K562 (cell line): ENCODE data around the gene PPFIA3. TPM values are rescaled to one million over a fixed set of nuclear protein-coding genes. Genes with fewer than 3 reads are reported as not detected.
A peak's percentile ranks its signal among the peaks of the same experiment; 100 is the strongest.

Source experiments
- BRF1 ChIP-seq: IDR thresholded peaks from 3 replicates; pipeline ENCODE4 v1.6.1; 2011; ENCODE audit warnings: borderline replicate concordance, mild to moderate bottlenecking; ENCODE audit not compliant: insufficient read length; ENCODE audit errors: extremely low read depth
- ESRRB ChIP-seq: fragments of 250-450 bp; sonication (Bioruptor Pico); IDR thresholded peaks from 2 replicates; pipeline ENCODE4 v1.5.0; 2020; ENCODE audit warnings: mild to moderate bottlenecking, moderate library complexity, borderline replicate concordance
- HCFC1 ChIP-seq: IDR thresholded peaks from 2 replicates; pipeline ENCODE4 v1.6.1; 2012; ENCODE audit warnings: low read depth, low read length, improper control_type of control experiment
- MLX ChIP-seq, 2 experiments: fragments of 450-650 bp in 1 of 2; sonication (generic) in 1 of 2; formaldehyde crosslinking; conservative IDR thresholded peaks; 2 replicates each; pipeline versions ENCODE4 v1.4.0 to v1.8.1; 2020 to 2022; ENCODE audit warnings: mild to moderate bottlenecking in 1 of 2, missing genetic modification reagents in 1 of 2
- NELFE ChIP-seq: IDR thresholded peaks from 2 replicates; pipeline ENCODE4 v1.6.1; 2011; ENCODE audit warnings: mild to moderate bottlenecking; ENCODE audit not compliant: insufficient read depth, insufficient read length
- POU5F1 ChIP-seq: fragments of 150-350 bp; IDR thresholded peaks from 2 replicates; pipeline ENCODE4 v1.6.1; 2014; ENCODE audit warnings: borderline replicate concordance, low read length, low read depth, mild to moderate bottlenecking; ENCODE audit not compliant: partially characterized antibody
- TGIF2 ChIP-seq: sonication (generic); formaldehyde crosslinking; IDR thresholded peaks from 2 replicates; pipeline ENCODE4 v1.8.1; 2022; ENCODE audit warnings: mild to moderate bottlenecking, missing genetic modification reagents, moderate library complexity
- ZKSCAN3 ChIP-seq: fragments of 250-450 bp; sonication (Bioruptor Pico); IDR thresholded peaks from 2 replicates; pipeline ENCODE4 v1.4.0; 2020
- ZNF23 ChIP-seq: fragments of 250-450 bp; sonication (Bioruptor Pico); IDR thresholded peaks from 2 replicates; pipeline ENCODE4 v1.4.0; 2020; ENCODE audit warnings: mild to moderate bottlenecking
- ZNF253 ChIP-seq: fragments of 250-450 bp; sonication (Bioruptor Pico); conservative IDR thresholded peaks from 2 replicates; pipeline ENCODE4 v1.6.1; 2021; ENCODE audit warnings: mild to moderate bottlenecking
- ZNF263 ChIP-seq: sonication (generic); formaldehyde crosslinking; IDR thresholded peaks from 2 replicates; pipeline ENCODE4 v1.8.0; 2022; ENCODE audit warnings: mild to moderate bottlenecking, missing genetic modification reagents, borderline replicate concordance
- ZNF609 ChIP-seq: sonication (generic); formaldehyde crosslinking; IDR thresholded peaks from 2 replicates; pipeline ENCODE4 v1.8.1; 2023; ENCODE audit warnings: missing genetic modification reagents, mild to moderate bottlenecking, borderline replicate concordance
- polyA plus RNA-seq, 8 experiments: library from polyadenylated mRNA; depleted of rRNA in 4 of 8; stranded (reverse) in 5 of 8; unstranded in 3 of 8; fragments of >200 nt; fragmentation: Nextera tagmentation in 2 of 8; fragmentation: Illumina TruSeq in 1 of 8; extraction: Ambion mirVana in 2 of 8; extraction: Trizol in 1 of 8; gene quantifications; 2 replicates each; pipeline versions ENCODE4 v1.2.1 to v1.2.3, GENCODE V29; 2011 to 2014; ENCODE audit warnings: inconsistent platforms in 1 of 8, missing spikeins in 1 of 8
- total RNA-seq, 7 experiments: library from RNA; depleted of rRNA in 6 of 7; stranded (reverse); fragments of >200 nt in 6 of 7; fragmentation: Illumina TruSeq in 2 of 7; extraction: Trizol in 2 of 7; gene quantifications; 2 replicates each; pipeline versions ENCODE4 v1.2.1 to v1.2.3, GENCODE V29; 2011 to 2021; ENCODE audit warnings: low replicate concordance in 1 of 7
- TF ChIP-seq, protein P1 (sequence below): fragments of 450-650 bp; IDR thresholded peaks from 2 replicates; pipeline ENCODE4 v1.6.1; 2018; ENCODE audit not compliant: partially characterized antibody
- TF ChIP-seq, protein P2 (sequence below): sonication (generic); formaldehyde crosslinking; IDR thresholded peaks from 2 replicates; pipeline ENCODE4 v1.9.0; 2022; ENCODE audit warnings: mild to moderate bottlenecking, missing genetic modification reagents
- TF ChIP-seq, protein P3 (sequence below): sonication (generic); formaldehyde crosslinking; IDR thresholded peaks from 2 replicates; pipeline ENCODE4 v1.8.1; 2022; ENCODE audit warnings: missing genetic modification reagents

The PPFIA3 gene
- total and polyA plus RNA-seq, 9 of the 15 experiments (the other 6 are each of a cell fraction or from before 2014, with no cell fraction given): 0.10 to 53.0 (median 17.6) TPM

DNA sequence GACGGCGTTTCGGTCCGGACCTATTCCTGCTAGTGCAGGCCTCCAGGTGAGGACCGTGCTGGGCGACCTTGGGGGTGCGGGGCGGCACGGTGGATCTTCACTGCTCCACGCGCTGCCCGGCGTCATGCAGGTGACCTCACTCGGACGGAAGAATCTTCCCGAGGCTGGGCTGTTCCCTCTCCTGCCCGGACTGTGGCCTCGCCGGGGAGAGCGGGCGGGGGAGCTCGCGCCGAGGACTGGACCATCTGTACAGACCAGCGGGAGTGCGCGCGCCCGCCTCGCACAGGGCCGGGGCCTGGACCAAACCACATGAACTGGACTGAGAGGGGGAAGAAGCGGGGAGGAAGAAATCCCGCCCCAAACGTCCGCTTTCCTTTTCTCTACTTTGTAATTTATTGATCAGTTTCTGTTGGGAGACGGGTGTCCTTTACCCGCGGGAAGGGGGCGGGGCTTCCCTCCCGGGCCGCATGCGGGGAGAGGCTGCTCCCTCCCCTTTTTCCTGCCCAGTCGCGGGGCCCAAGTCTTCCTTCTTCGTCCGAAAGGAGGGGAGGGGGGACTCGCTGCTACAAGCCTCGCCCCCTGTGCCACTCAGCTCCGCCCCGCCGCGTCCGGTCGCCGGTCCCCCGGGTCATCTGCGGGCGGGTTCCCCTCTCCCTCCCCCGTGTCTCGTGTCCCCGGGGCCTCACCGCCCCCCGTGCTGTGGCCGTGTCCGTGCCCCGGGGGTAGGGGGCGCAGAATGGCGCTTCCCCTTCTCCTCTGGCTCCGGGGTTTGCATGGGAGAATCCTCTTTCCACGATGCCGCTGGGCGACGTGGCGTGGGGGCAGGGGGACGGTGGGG lies 31.0 kb downstream of the PPFIA3 start (continued):
- TF ChIP-seq, protein P1, sequence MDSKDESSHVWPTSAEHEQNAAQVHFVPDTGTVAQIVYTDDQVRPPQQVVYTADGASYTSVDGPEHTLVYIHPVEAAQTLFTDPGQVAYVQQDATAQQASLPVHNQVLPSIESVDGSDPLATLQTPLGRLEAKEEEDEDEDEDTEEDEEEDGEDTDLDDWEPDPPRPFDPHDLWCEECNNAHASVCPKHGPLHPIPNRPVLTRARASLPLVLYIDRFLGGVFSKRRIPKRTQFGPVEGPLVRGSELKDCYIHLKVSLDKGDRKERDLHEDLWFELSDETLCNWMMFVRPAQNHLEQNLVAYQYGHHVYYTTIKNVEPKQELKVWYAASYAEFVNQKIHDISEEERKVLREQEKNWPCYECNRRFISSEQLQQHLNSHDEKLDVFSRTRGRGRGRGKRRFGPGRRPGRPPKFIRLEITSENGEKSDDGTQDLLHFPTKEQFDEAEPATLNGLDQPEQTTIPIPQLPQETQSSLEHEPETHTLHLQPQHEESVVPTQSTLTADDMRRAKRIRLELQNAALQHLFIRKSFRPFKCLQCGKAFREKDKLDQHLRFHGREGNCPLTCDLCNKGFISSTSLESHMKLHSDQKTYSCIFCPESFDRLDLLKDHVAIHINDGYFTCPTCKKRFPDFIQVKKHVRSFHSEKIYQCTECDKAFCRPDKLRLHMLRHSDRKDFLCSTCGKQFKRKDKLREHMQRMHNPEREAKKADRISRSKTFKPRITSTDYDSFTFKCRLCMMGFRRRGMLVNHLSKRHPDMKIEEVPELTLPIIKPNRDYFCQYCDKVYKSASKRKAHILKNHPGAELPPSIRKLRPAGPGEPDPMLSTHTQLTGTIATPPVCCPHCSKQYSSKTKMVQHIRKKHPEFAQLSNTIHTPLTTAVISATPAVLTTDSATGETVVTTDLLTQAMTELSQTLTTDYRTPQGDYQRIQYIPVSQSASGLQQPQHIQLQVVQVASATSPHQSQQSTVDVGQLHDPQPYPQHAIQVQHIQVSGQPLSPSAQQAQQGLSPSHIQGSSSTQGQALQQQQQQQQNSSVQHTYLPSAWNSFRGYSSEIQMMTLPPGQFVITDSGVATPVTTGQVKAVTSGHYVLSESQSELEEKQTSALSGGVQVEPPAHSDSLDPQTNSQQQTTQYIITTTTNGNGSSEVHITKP: peak; percentile 99
- TF ChIP-seq ZKSCAN3 (CRISPR knock-in tag) (no peak), ZNF609 (CRISPR knock-in tag) (0 out of 2 replicates have a peak, but pooled peaks have one; percentile 86), NELFE (no peak), ZNF23 (CRISPR knock-in tag) (no peak), ESRRB (CRISPR knock-in tag) (0 out of 2 replicates have a peak, but pooled peaks have one; percentile 58), ZNF263 (CRISPR knock-in tag) (peak; percentile 66), POU5F1 (no peak), HCFC1 (peak; percentile 12; the same call in 1 of the 2 replicates), BRF1 (no peak), TGIF2 (CRISPR knock-in tag) (no peak), MLX (CRISPR knock-in tag; conservative IDR thresholded peaks at IDR 0.05) (no peak), ZNF253 (CRISPR knock-in tag) (no peak)
- TF ChIP-seq, protein P2, sequence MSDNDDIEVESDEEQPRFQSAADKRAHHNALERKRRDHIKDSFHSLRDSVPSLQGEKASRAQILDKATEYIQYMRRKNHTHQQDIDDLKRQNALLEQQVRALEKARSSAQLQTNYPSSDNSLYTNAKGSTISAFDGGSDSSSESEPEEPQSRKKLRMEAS (CRISPR knock-in tag): peak; percentile 54
- TF ChIP-seq, protein P3, sequence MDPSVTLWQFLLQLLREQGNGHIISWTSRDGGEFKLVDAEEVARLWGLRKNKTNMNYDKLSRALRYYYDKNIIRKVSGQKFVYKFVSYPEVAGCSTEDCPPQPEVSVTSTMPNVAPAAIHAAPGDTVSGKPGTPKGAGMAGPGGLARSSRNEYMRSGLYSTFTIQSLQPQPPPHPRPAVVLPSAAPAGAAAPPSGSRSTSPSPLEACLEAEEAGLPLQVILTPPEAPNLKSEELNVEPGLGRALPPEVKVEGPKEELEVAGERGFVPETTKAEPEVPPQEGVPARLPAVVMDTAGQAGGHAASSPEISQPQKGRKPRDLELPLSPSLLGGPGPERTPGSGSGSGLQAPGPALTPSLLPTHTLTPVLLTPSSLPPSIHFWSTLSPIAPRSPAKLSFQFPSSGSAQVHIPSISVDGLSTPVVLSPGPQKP (CRISPR knock-in tag): no peak
